Neural cell (in vitro differentiated cells): ENCODE measurements around the gene LIMCH1. TPM values are rescaled to one million over a fixed set of nuclear protein-coding genes. Genes with fewer than 3 reads are reported as not detected.

Source experiments
- H2AFZ ChIP-seq: fragments of 200-600, 300-800 bp; sonication (generic), shearing (Covaris generic); 2 replicates; pipeline ENCODE4 v1.6.0; 2014; ENCODE audit warnings: low read depth, mild to moderate bottlenecking, antibody characterized with exemption, low read length, moderate library complexity
- H3F3A ChIP-seq: fragments of 200-600 bp; shearing (Covaris generic); 2 replicates; pipeline ENCODE4 v1.6.1; 2016; ENCODE audit warnings: mild to moderate bottlenecking, moderate library complexity, mixed read lengths, antibody characterized with exemption, low read length; ENCODE audit not compliant: insufficient read depth, poor library complexity, severe bottlenecking
- H3K27ac ChIP-seq: fragments of 200-600, 300-800 bp; sonication (generic), shearing (Covaris generic); 2 replicates; pipeline ENCODE4 v1.5.1; 2014; ENCODE audit warnings: mild to moderate bottlenecking, low read length, moderate library complexity
- H3K27me3 ChIP-seq: fragments of 300-800, 200-600 bp; sonication (generic), shearing (Covaris generic); 2 replicates; pipeline ENCODE4 v1.6.0; 2014; ENCODE audit warnings: mild to moderate bottlenecking, low read depth, low read length, moderate library complexity; ENCODE audit not compliant: insufficient read depth
- H3K36me3 ChIP-seq: fragments of 300-800, 200-600 bp; sonication (generic), shearing (Covaris generic); 2 replicates; pipeline ENCODE4 v1.5.1; 2014; ENCODE audit warnings: mild to moderate bottlenecking, antibody characterized with exemption, low read length, moderate library complexity; ENCODE audit not compliant: insufficient read depth
- H3K4me2 ChIP-seq: fragments of 300-800, 200-600 bp; sonication (generic), shearing (Covaris generic); 2 replicates; pipeline ENCODE4 v1.6.0; 2014; ENCODE audit warnings: mild to moderate bottlenecking, low read length
- H3K4me3 ChIP-seq: fragments of 300-800, 200-600 bp; sonication (generic), shearing (Covaris generic); 2 replicates; pipeline ENCODE4 v1.5.1; 2014; ENCODE audit warnings: mild to moderate bottlenecking, low read length, moderate library complexity
- H3K79me2 ChIP-seq: fragments of 200-600 bp; shearing (Covaris generic); replicated peaks from 2 replicates; pipeline ENCODE4 v1.6.0; 2014; ENCODE audit warnings: mild to moderate bottlenecking, low read length, moderate library complexity; ENCODE audit not compliant: insufficient read depth
- H3K9ac ChIP-seq: fragments of 300-800, 200-600 bp; sonication (generic), shearing (Covaris generic); 2 replicates; pipeline ENCODE4 v1.6.1; 2016; ENCODE audit warnings: mild to moderate bottlenecking, low read length, mixed read lengths
- H3K9me2 ChIP-seq: fragments of 200-600 bp; shearing (Covaris generic); 2 replicates; pipeline ENCODE4 v1.6.1; 2016; ENCODE audit warnings: mild to moderate bottlenecking, low read length, mixed read lengths; ENCODE audit not compliant: insufficient read depth
- H3K9me3 ChIP-seq: fragments of 200-600, 300-800 bp; sonication (generic), shearing (Covaris generic); 2 replicates; pipeline ENCODE4 v1.6.1; 2016; ENCODE audit warnings: mild to moderate bottlenecking, mixed run types, low read length, moderate library complexity, mixed read lengths
- H4K20me1 ChIP-seq: fragments of 200-600 bp; shearing (Covaris generic); 2 replicates; pipeline ENCODE4 v1.6.1; 2016; ENCODE audit warnings: mild to moderate bottlenecking, mixed run types; ENCODE audit not compliant: insufficient read depth
- EP300 ChIP-seq: fragments of 450-650 bp; conservative IDR thresholded peaks from 2 replicates; pipeline ENCODE4 v1.6.1; 2014; ENCODE audit warnings: antibody characterized with exemption, mild to moderate bottlenecking, moderate library complexity; ENCODE audit not compliant: poor library complexity, severe bottlenecking
- EZH2 ChIP-seq: fragments of 200-600, 300-800 bp; shearing (Covaris generic), sonication (generic); IDR thresholded peaks from 2 replicates; pipeline ENCODE4 v1.6.1; 2014; ENCODE audit warnings: antibody characterized with exemption, low read length, borderline replicate concordance, mild to moderate bottlenecking; ENCODE audit not compliant: insufficient read depth, poor library complexity, severe bottlenecking
- MXI1 ChIP-seq: fragments of 450-650 bp; conservative IDR thresholded peaks from 2 replicates; pipeline ENCODE4 v1.6.1; 2014; ENCODE audit warnings: antibody characterized with exemption, mild to moderate bottlenecking; ENCODE audit not compliant: poor library complexity, severe bottlenecking
- POLR2AphosphoS5 ChIP-seq: IDR thresholded peaks from 2 replicates; pipeline ENCODE4 v1.6.1; 2012
- RAD21 ChIP-seq: fragments of 450-650 bp; conservative IDR thresholded peaks from 2 replicates; pipeline ENCODE4 v1.6.1; 2014; ENCODE audit warnings: antibody characterized with exemption, mild to moderate bottlenecking, moderate library complexity
- SMC3 ChIP-seq: fragments of 450-650 bp; conservative IDR thresholded peaks from 2 replicates; pipeline ENCODE4 v1.6.1; 2014; ENCODE audit warnings: antibody characterized with exemption, mild to moderate bottlenecking, moderate library complexity; ENCODE audit not compliant: poor library complexity
- TAF1 ChIP-seq: IDR thresholded peaks from 2 replicates; pipeline ENCODE4 v1.6.1; 2012; ENCODE audit warnings: low read depth
- polyA plus RNA-seq: library from polyadenylated mRNA; depleted of rRNA; stranded (reverse); fragments of >200 nt; gene quantifications from 2 replicates; pipeline ENCODE4 v1.2.3, GENCODE V29; 2014
- TF ChIP-seq, protein P1 (sequence below): fragments of 450-650 bp; IDR thresholded peaks from 2 replicates; pipeline ENCODE4 v1.5.1; 2014; ENCODE audit warnings: antibody characterized with exemption, mild to moderate bottlenecking, moderate library complexity; ENCODE audit not compliant: poor library complexity, severe bottlenecking
- TF ChIP-seq, protein P2 (sequence below): IDR thresholded peaks from 2 replicates; pipeline ENCODE4 v1.6.1; 2012; ENCODE audit warnings: borderline replicate concordance

The LIMCH1 gene
- polyA plus RNA-seq, 1 donor from 2014 or later, result 9.1 TPM

DNA sequence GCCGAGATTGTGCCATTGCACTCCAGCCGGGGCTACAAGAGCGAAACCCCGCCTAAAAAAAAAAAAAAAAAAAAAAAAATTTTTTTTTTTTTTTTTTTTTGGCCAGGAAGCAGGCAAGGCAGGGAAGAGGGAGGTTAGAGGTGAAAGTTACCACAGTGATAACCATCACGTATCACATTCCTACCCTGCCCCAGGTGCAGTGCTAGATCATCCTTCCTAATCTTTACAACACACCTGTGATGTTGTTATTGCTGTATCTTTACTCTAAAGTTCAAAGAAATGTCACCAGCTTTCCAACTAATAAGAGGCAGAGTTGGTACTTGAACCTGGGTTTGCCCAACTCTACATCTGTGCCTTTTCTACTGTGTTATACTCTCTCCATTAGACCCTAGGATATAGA lies 7.2 kb upstream of the LIMCH1 start:
- H2AFZ ChIP-seq, result no peak overlapping the region
- H3K27me3 ChIP-seq, result no peaks in the 10 kb centered on the region
- no peak overlapping the region for H3K27ac ChIP-seq
- no peak overlapping the region for H3K4me2 ChIP-seq
- H3K36me3 ChIP-seq, result no peaks in the 10 kb centered on the region
- no peak overlapping the region for H3K9ac ChIP-seq
- TF ChIP-seq RAD21, result no peak
- no peak for TF ChIP-seq EZH2
- TF ChIP-seq, protein P1, sequence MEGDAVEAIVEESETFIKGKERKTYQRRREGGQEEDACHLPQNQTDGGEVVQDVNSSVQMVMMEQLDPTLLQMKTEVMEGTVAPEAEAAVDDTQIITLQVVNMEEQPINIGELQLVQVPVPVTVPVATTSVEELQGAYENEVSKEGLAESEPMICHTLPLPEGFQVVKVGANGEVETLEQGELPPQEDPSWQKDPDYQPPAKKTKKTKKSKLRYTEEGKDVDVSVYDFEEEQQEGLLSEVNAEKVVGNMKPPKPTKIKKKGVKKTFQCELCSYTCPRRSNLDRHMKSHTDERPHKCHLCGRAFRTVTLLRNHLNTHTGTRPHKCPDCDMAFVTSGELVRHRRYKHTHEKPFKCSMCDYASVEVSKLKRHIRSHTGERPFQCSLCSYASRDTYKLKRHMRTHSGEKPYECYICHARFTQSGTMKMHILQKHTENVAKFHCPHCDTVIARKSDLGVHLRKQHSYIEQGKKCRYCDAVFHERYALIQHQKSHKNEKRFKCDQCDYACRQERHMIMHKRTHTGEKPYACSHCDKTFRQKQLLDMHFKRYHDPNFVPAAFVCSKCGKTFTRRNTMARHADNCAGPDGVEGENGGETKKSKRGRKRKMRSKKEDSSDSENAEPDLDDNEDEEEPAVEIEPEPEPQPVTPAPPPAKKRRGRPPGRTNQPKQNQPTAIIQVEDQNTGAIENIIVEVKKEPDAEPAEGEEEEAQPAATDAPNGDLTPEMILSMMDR, result no peak
- no peak for TF ChIP-seq TAF1
- TF ChIP-seq, protein P2, sequence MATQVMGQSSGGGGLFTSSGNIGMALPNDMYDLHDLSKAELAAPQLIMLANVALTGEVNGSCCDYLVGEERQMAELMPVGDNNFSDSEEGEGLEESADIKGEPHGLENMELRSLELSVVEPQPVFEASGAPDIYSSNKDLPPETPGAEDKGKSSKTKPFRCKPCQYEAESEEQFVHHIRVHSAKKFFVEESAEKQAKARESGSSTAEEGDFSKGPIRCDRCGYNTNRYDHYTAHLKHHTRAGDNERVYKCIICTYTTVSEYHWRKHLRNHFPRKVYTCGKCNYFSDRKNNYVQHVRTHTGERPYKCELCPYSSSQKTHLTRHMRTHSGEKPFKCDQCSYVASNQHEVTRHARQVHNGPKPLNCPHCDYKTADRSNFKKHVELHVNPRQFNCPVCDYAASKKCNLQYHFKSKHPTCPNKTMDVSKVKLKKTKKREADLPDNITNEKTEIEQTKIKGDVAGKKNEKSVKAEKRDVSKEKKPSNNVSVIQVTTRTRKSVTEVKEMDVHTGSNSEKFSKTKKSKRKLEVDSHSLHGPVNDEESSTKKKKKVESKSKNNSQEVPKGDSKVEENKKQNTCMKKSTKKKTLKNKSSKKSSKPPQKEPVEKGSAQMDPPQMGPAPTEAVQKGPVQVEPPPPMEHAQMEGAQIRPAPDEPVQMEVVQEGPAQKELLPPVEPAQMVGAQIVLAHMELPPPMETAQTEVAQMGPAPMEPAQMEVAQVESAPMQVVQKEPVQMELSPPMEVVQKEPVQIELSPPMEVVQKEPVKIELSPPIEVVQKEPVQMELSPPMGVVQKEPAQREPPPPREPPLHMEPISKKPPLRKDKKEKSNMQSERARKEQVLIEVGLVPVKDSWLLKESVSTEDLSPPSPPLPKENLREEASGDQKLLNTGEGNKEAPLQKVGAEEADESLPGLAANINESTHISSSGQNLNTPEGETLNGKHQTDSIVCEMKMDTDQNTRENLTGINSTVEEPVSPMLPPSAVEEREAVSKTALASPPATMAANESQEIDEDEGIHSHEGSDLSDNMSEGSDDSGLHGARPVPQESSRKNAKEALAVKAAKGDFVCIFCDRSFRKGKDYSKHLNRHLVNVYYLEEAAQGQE, result no peak
- TF ChIP-seq MXI1, result no peak
- TF ChIP-seq POLR2AphosphoS5, result no peak
- TF ChIP-seq SMC3, result no peak
- no peak for TF ChIP-seq EP300
- H3K9me3 ChIP-seq, result no peaks in the 10 kb centered on the region
- no peak overlapping the region for H3K4me3 ChIP-seq
- H3K79me2 ChIP-seq, result no peaks in the 10 kb centered on the region
- H3F3A ChIP-seq, result no peaks in the 10 kb centered on the region
- H4K20me1 ChIP-seq, result no peaks in the 10 kb centered on the region
- H3K9me2 ChIP-seq, result no peaks in the 10 kb centered on the region

DNA sequence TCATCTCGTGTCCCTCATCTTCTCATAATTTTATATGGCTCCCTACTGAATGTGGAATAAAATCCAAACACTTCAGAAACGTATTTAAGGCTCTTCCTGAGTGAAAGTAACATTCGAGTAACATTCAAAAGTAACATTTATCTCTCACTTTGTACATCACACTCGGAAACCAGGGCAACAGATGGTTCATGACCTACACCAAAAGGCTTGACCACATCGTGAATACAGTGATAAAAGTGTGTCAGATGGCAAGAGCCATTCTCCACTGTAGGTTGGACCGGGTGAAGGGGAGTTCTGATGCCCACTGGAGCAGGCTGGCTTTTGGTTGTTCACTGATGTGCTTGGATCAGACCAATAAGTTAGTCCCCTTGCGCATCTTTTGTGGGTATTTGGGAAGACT lies 5.6 kb upstream of the LIMCH1 start:
- H3K9me3 ChIP-seq, result no peaks in the 10 kb centered on the region
- H3K4me2 ChIP-seq, result no peak overlapping the region
- no peaks in the 10 kb centered on the region for H4K20me1 ChIP-seq
- no peak overlapping the region for H3K4me3 ChIP-seq
- no peak for TF ChIP-seq TAF1
- no peak for TF ChIP-seq SMC3
- TF ChIP-seq, protein P2, result no peak
- TF ChIP-seq, protein P1, result no peak
- TF ChIP-seq EP300, result no peak
- no peak for TF ChIP-seq EZH2
- no peak for TF ChIP-seq MXI1
- no peak for TF ChIP-seq POLR2AphosphoS5
- TF ChIP-seq RAD21, result no peak
- H3K27me3 ChIP-seq, result no peaks in the 10 kb centered on the region
- H3K79me2 ChIP-seq, result no peaks in the 10 kb centered on the region
- H3K9ac ChIP-seq, result no peak overlapping the region
- H2AFZ ChIP-seq, result no peak overlapping the region
- H3K36me3 ChIP-seq, result no peaks in the 10 kb centered on the region
- H3K27ac ChIP-seq, result no peak overlapping the region
- no peaks in the 10 kb centered on the region for H3K9me2 ChIP-seq
- H3F3A ChIP-seq, result no peaks in the 10 kb centered on the region
